Bronchus fibroblast of lung (primary cell): ENCODE data around the gene OR8K1. TPM values are rescaled to one million over a fixed set of nuclear protein-coding genes. Genes with fewer than 3 reads are reported as not detected.

ENCODE experiments used
- total RNA-seq: library from RNA; depleted of rRNA; stranded (reverse); fragments of >200 nt; gene quantifications from 2 replicates; pipeline ENCODE4 v1.2.3, GENCODE V29; 2015

OR8K1 gene
- total RNA-seq, result not detected in 2 replicates

DNA sequence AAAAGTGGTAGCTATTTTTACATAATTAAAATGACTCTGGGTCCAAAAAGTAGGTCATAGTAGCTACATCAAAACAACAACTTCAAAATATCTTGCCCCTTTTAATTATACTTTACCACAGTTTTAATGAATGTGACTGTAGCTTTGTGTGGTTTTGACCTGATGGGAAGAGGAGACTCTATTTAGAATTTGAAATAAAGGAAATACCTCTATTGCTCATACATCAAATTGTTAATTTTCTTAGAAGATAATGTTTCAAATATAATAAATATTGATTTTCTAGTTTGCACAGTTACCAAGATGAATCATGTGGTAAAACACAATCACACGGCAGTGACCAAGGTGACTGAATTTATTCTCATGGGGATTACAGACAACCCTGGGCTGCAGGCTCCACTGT lies at the start of gene OR8K1:
Gene OR8K1, plus strand, starts transcription at position 301 of the 400 bp plus-strand sequence. Its CDS starts 0 bp downstream, at position 301.

GRCh38 chr11:56314844-56315243 lies 31.0 kb upstream of the OR8K1 start, which contains the start of gene OR8K3:
Gene OR8K3, plus strand, starts transcription at chr11:56315144. Its CDS starts 3,163 bp downstream, at chr11:56318307.

GRCh38 chr11:56353991-56354390 lies 8.2 kb downstream of the OR8K1 start, which contains the start of gene OR8J1:
Gene OR8J1, plus strand, starts transcription at chr11:56354291. Its CDS starts 5,956 bp downstream, at chr11:56360247.

DNA sequence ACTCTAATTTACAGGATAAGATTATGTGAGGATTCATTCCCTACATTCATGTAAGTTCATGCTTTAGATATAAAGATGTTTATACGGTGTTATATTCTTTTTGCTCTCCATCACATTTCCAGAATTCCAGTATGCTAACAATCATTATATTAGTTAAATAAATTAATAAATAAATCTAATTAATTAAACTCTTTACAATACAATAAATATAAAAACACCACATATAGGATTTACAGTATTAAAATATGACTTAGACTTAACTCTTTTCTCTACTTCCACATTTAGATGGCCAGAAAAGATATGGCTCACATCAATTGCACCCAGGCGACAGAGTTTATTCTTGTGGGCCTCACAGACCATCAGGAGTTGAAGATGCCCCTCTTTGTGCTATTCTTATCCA lies 29.5 kb downstream of the OR8K1 start, which contains the start of gene OR8U1:
Gene OR8U1, plus strand, starts transcription at position 301 of the 400 bp plus-strand sequence. Its CDS starts 0 bp downstream, at position 301.

Other genes starting within 250 kb of the OR8K1 start
- gene OR8H2, start 242.4 kb upstream of the OR8K1 start, total RNA-seq, result not detected in 2 replicates
- gene OR8H3, start 223.7 kb upstream of the OR8K1 start, total RNA-seq, result not detected in 2 replicates
- not detected in 2 replicates for gene OR8J3, start 205.8 kb upstream of the OR8K1 start, total RNA-seq
- not detected in 2 replicates for gene OR8K5, start 185.7 kb upstream of the OR8K1 start, total RNA-seq
- gene OR5J2, start 169.4 kb upstream of the OR8K1 start, total RNA-seq, result not detected in 2 replicates
- gene OR5T2, start 111.8 kb upstream of the OR8K1 start, total RNA-seq, result not detected in 2 replicates
- gene OR5T3, start 93.8 kb upstream of the OR8K1 start, total RNA-seq, result not detected in 2 replicates
- not detected in 2 replicates for gene OR5T1, start 71.9 kb upstream of the OR8K1 start, total RNA-seq
- not detected in 2 replicates for gene OR8H1, start 53.8 kb upstream of the OR8K1 start, total RNA-seq
- not detected in 2 replicates for gene OR8K3, start 30.9 kb upstream of the OR8K1 start, total RNA-seq
- not detected in 2 replicates for gene OR8J1, start 8.3 kb downstream of the OR8K1 start, total RNA-seq
- not detected in 2 replicates for gene OR8U1, start 29.6 kb downstream of the OR8K1 start, total RNA-seq
- not detected in 2 replicates for gene OR5AL1, start 66.7 kb downstream of the OR8K1 start, total RNA-seq
- not detected in 2 replicates for gene OR5M3, start 127.3 kb downstream of the OR8K1 start, total RNA-seq
- gene OR5M8, start 145.3 kb downstream of the OR8K1 start, total RNA-seq, result not detected in 2 replicates
- gene OR5M11, start 197.2 kb downstream of the OR8K1 start, total RNA-seq, result not detected in 2 replicates
- not detected in 2 replicates for gene OR5M10, start 231.7 kb downstream of the OR8K1 start, total RNA-seq